Endothelial cell of umbilical vein (primary cell): Measurements from ENCODE around the gene OXSR1. TPM values are rescaled to one million over a fixed set of nuclear protein-coding genes. Genes with fewer than 3 reads are reported as not detected.
A peak's percentile ranks its signal among the peaks of the same experiment; 100 is the strongest.

Experiments
- BruUV-seq: library from RNA; stranded (reverse); fragments of 400-500 nt; replicated peaks from 2 replicates; lab custom pipeline; 2021; lab: Mats Ljungman, UMichigan
- CTCF ChIA-PET: fragments of 300-600, 350-600 bp; sonication (Branson Sonifier 250); formaldehyde crosslinking; loops from one replicate; lab custom pipeline; 2021; ENCODE audit warnings: antibody characterized with exemption, inconsistent platforms; lab: Charles Lee
- POLR2A ChIA-PET: fragments of 300-600, 350-600 bp; sonication (Branson Sonifier 250); formaldehyde crosslinking; loops from one replicate; lab custom pipeline; 2021; ENCODE audit warnings: antibody characterized with exemption, inconsistent platforms; lab: Charles Lee
- DNase-seq: peaks from one replicate; pipeline ENCODE4 v3.0.0-alpha.2; 2011; ENCODE audit warnings: low read depth, low spot score
- FAIRE-seq: peaks from 2 replicates; lab custom pipeline; 2011; peaks lifted over from hg19 to GRCh38; lab: Jason Lieb, UNC
- H2AFZ ChIP-seq: 2 replicates; pipeline ENCODE4 v1.6.0; 2012; ENCODE audit warnings: low read depth, low read length, control low read depth, inconsistent platforms
- H3K27ac ChIP-seq: 2 replicates; pipeline ENCODE4 v1.5.1; 2011; ENCODE audit warnings: low read depth, mild to moderate bottlenecking, control low read depth, low read length, moderate library complexity; ENCODE audit not compliant: insufficient read depth
- H3K27me3 ChIP-seq, 2 experiments: 2 replicates each; pipeline versions ENCODE4 v1.6.0 to v1.6.1; 2011; ENCODE audit warnings: low read length in 2 of 2, mixed read lengths in 1 of 2; ENCODE audit not compliant: control insufficient read depth in 2 of 2, insufficient read depth in 2 of 2
- H3K36me3 ChIP-seq, 2 experiments: 2 replicates in 1 of 2; 3 replicates in 1 of 2; pipeline ENCODE4 v1.5.1; 2011; ENCODE audit warnings: low read length in 2 of 2, mild to moderate bottlenecking in 1 of 2, moderate library complexity in 1 of 2; ENCODE audit not compliant: control insufficient read depth in 2 of 2, insufficient read depth in 2 of 2; ENCODE audit errors: extremely low read depth in 1 of 2
- H3K4me1 ChIP-seq: 3 replicates; pipeline ENCODE4 v1.5.1; 2011; ENCODE audit warnings: mild to moderate bottlenecking, low read length; ENCODE audit not compliant: control insufficient read depth, insufficient read depth; ENCODE audit errors: extremely low read depth
- H3K4me2 ChIP-seq: 2 replicates; pipeline ENCODE4 v1.6.1; 2011; ENCODE audit warnings: low read length, control low read depth, mixed read lengths; ENCODE audit not compliant: insufficient read depth
- H3K4me3 ChIP-seq, 3 experiments: fragments of 200-600 bp in 1 of 3; sonication (generic), shearing (Covaris generic) in 1 of 3; replicated peaks in 1 of 3; 2 replicates each; pipeline ENCODE4 v1.5.1; 2011 to 2016; ENCODE audit warnings: control low read depth in 3 of 3, low read length in 3 of 3, mild to moderate bottlenecking in 2 of 3, inconsistent platforms in 1 of 3, low read depth in 1 of 3, moderate library complexity in 1 of 3; ENCODE audit not compliant: insufficient read depth in 1 of 3
- H3K79me2 ChIP-seq: 2 replicates; pipeline ENCODE4 v1.6.0; 2012; ENCODE audit warnings: low read length, inconsistent platforms; ENCODE audit not compliant: control insufficient read depth, insufficient read depth
- H3K9ac ChIP-seq: replicated peaks from 2 replicates; pipeline ENCODE3; 2011; ENCODE audit warnings: low read length, control low read depth; ENCODE audit not compliant: insufficient read depth; ENCODE audit errors: extremely low read depth
- H3K9me1 ChIP-seq: replicated peaks from 3 replicates; pipeline ENCODE4 v1.6.0; 2011; ENCODE audit warnings: mild to moderate bottlenecking, low read length; ENCODE audit not compliant: control insufficient read depth, insufficient read depth; ENCODE audit errors: extremely low read depth
- H3K9me3 ChIP-seq: replicated peaks from 2 replicates; pipeline ENCODE4 v1.5.1; 2012; ENCODE audit warnings: low read length, inconsistent platforms; ENCODE audit not compliant: control insufficient read depth, insufficient read depth
- H4K20me1 ChIP-seq: replicated peaks from 2 replicates; pipeline ENCODE3; 2011; ENCODE audit warnings: mild to moderate bottlenecking, low read length; ENCODE audit not compliant: control insufficient read depth, insufficient read depth; ENCODE audit errors: extremely low read depth
- CTCF ChIP-seq, 2 donors: IDR thresholded peaks; 1 replicate in 1 of 2; 2 replicates in 1 of 2; pipeline ENCODE4 v1.5.1; 2011; ENCODE audit warnings: low read length in 2 of 2, mild to moderate bottlenecking in 2 of 2, moderate library complexity in 2 of 2, control low read depth in 1 of 2, inconsistent platforms in 1 of 2, low read depth in 1 of 2; ENCODE audit not compliant: insufficient read depth in 1 of 2; ENCODE audit errors: extremely low read depth in 1 of 2
- EZH2 ChIP-seq: IDR thresholded peaks from 2 replicates; pipeline ENCODE4 v1.6.1; 2012; ENCODE audit warnings: borderline replicate concordance, low read depth, mild to moderate bottlenecking, moderate library complexity, low read length, inconsistent platforms; ENCODE audit not compliant: severe bottlenecking
- FOS ChIP-seq: IDR thresholded peaks from 2 replicates; pipeline ENCODE4 v1.6.1; 2011; ENCODE audit warnings: mild to moderate bottlenecking, low read length, moderate library complexity, borderline replicate concordance; ENCODE audit not compliant: insufficient read depth
- GATA2 ChIP-seq: IDR thresholded peaks from 2 replicates; pipeline ENCODE4 v1.7.0; 2011; ENCODE audit warnings: low read depth, mild to moderate bottlenecking, moderate library complexity, mixed read lengths, low read length; ENCODE audit not compliant: insufficient read length, insufficient read depth
- JUN ChIP-seq: IDR thresholded peaks from 2 replicates; pipeline ENCODE4 v1.6.1; 2011; ENCODE audit warnings: borderline replicate concordance, low read depth; ENCODE audit not compliant: insufficient read length, insufficient read depth
- MAX ChIP-seq: IDR thresholded peaks from 2 replicates; pipeline ENCODE4 v1.6.1; 2011; ENCODE audit not compliant: insufficient read depth, insufficient read length
- MYC ChIP-seq: IDR thresholded peaks from one replicate; pipeline ENCODE4 v1.6.1; 2011; ENCODE audit warnings: mild to moderate bottlenecking, low read depth, low read length
- POLR2A ChIP-seq: IDR thresholded peaks from 2 replicates; pipeline ENCODE4 v1.6.1; 2012; ENCODE audit warnings: low read depth, mild to moderate bottlenecking, control low read depth, low read length
- POLR2AphosphoS5 ChIP-seq: IDR thresholded peaks from 2 replicates; pipeline ENCODE4 v1.6.1; 2012; ENCODE audit warnings: low read depth, mild to moderate bottlenecking, control low read depth, low read length, moderate library complexity; ENCODE audit not compliant: insufficient read depth
- dilution Hi-C: fragments of 300-500 bp; cut with MboI; formaldehyde crosslinking; loops from one replicate; pipeline ENCODE4 v1.15.0; 2019; ENCODE audit warnings: low sequenced_read_pairs; ENCODE audit not compliant: extremely low pct_ligation_motif_present
- intact Hi-C: fragments of 100-400 bp; cut with micrococcal nuclease; formaldehyde crosslinking; loops from one replicate; pipeline ENCODE4 v1.10.0; 2022
- polyA plus RNA-seq, 4 experiments: library from polyadenylated mRNA; depleted of rRNA in 3 of 4; stranded (reverse) in 3 of 4; unstranded in 1 of 4; fragments of >200 nt; gene quantifications; 2 replicates each; pipeline versions ENCODE4 v1.2.1 to v1.2.3, GENCODE V29; 2011 to 2012; ENCODE audit warnings: missing spikeins in 1 of 4
- total RNA-seq: library from RNA; stranded (reverse); gene quantifications from 2 replicates; pipeline ENCODE4 v1.2.3, GENCODE V29; 2021

OXSR1 gene
- total and polyA plus RNA-seq, 2 donors (not counting 3 experiments of a cell fraction or from before 2014, with no cell fraction given), result 15.1 to 32.9 TPM

- no peak overlapping the region for H3K4me3 ChIP-seq
- no peaks in the 10 kb centered on the region for H3K79me2 ChIP-seq
- FAIRE-seq (peak; percentile 62), DNase-seq (no peak)
- H3K9ac ChIP-seq, result no peak overlapping the region
- intact Hi-C loops (no loop called here), dilution Hi-C loops (no loop called here)
- H3K9me1 ChIP-seq, result no peaks in the 10 kb centered on the region
- POLR2A ChIA-PET, result no interaction called here
- H3K27me3 ChIP-seq, result no peaks in the 10 kb centered on the region
- H2AFZ ChIP-seq, result no peak overlapping the region
- no peak for TF ChIP-seq MAX
- TF ChIP-seq POLR2AphosphoS5, result no peak
- TF ChIP-seq FOS, result no peak
- no peak overlapping the region for H3K4me2 ChIP-seq
- no peaks in the 10 kb centered on the region for H3K9me3 ChIP-seq
- H3K4me1 ChIP-seq, result no peaks in the 10 kb centered on the region
- BruUV-seq, result no TSS peak
- H3K36me3 ChIP-seq, result no peaks in the 10 kb centered on the region
- H3K27ac ChIP-seq, result no peak overlapping the region
- CTCF ChIA-PET, result no interaction called here
- no peaks in the 10 kb centered on the region for H4K20me1 ChIP-seq
Observed at GRCh38 chr3:38268087-38268486, 102.8 kb downstream of the OXSR1 start.

GRCh38 chr3:38268522-38268921 is 103.2 kb downstream of the OXSR1 start:
- DNase-seq (no peak), FAIRE-seq (no peak)
- no peaks in the 10 kb centered on the region for H3K79me2 ChIP-seq
- CTCF ChIA-PET, result no interaction called here
- no peak overlapping the region for H3K9ac ChIP-seq
- intact Hi-C loops (no loop called here), dilution Hi-C loops (no loop called here)
- H3K9me1 ChIP-seq, result no peaks in the 10 kb centered on the region
- H2AFZ ChIP-seq, result no peak overlapping the region
- no peaks in the 10 kb centered on the region for H3K36me3 ChIP-seq
- H4K20me1 ChIP-seq, result no peaks in the 10 kb centered on the region
- no peaks in the 10 kb centered on the region for H3K9me3 ChIP-seq
- H3K27ac ChIP-seq, result no peak overlapping the region
- no TSS peak for BruUV-seq
- POLR2A ChIA-PET, result no interaction called here
- no peaks in the 10 kb centered on the region for H3K27me3 ChIP-seq
- H3K4me2 ChIP-seq, result no peak overlapping the region
- no peaks in the 10 kb centered on the region for H3K4me1 ChIP-seq
- TF ChIP-seq GATA2 (no peak), FOS (no peak), JUN (no peak), POLR2AphosphoS5 (no peak), MYC (no peak), CTCF (IDR thresholded peaks at IDR 0.05; ENCODE audit: extremely low read depth in 1 of 2, insufficient read depth in 1 of 2, low read depth in 1 of 2, low read length in 2 of 2) (no peak), MAX (no peak), EZH2 (no peak), POLR2A (no peak)
- no peak overlapping the region for H3K4me3 ChIP-seq
